Liver (tissue), 9 donors: ENCODE data around the gene PRDM1. TPM values are rescaled to one million over a fixed set of nuclear protein-coding genes. Genes with fewer than 3 reads are reported as not detected.

Experiments
- DNase-seq: peaks from one replicate; pipeline ENCODE4 v3.0.0-alpha.2; 2017; ENCODE audit warnings: low spot score
- H3K27ac ChIP-seq, 2 donors: one replicate each; pipeline ENCODE4 v1.7.0; 2013; ENCODE audit warnings: inconsistent platforms in 2 of 2, low read length in 2 of 2, control low read depth in 1 of 2, low read depth in 1 of 2, mild to moderate bottlenecking in 1 of 2
- H3K27me3 ChIP-seq, 4 donors: one replicate each; pipeline versions ENCODE4 v1.6.1 to v1.7.0; 2013; ENCODE audit warnings: low read length in 3 of 4, inconsistent platforms in 1 of 4, mild to moderate bottlenecking in 1 of 4, moderate library complexity in 1 of 4; ENCODE audit not compliant: control insufficient read depth in 4 of 4, insufficient read depth in 4 of 4
- H3K36me3 ChIP-seq, 4 donors: one replicate each; pipeline versions ENCODE4 v1.6.1 to v1.7.0; 2013; ENCODE audit warnings: low read length in 3 of 4, mild to moderate bottlenecking in 3 of 4, low read depth in 1 of 4, moderate library complexity in 1 of 4; ENCODE audit not compliant: control insufficient read depth in 4 of 4, insufficient read depth in 3 of 4
- H3K4me1 ChIP-seq, 4 donors: one replicate each; pipeline versions ENCODE4 v1.6.1 to v1.7.0; 2013; ENCODE audit warnings: low read length in 3 of 4, mild to moderate bottlenecking in 3 of 4, moderate library complexity in 1 of 4; ENCODE audit not compliant: control insufficient read depth in 4 of 4, insufficient read depth in 4 of 4
- H3K4me3 ChIP-seq, 3 donors: one replicate each; pipeline versions ENCODE4 v1.6.1 to v1.7.0; 2013; ENCODE audit warnings: low read length in 3 of 3, control low read depth in 1 of 3, low read depth in 1 of 3, mild to moderate bottlenecking in 1 of 3
- H3K9ac ChIP-seq, 2 donors: one replicate each; pipeline ENCODE4 v1.7.0; 2013; ENCODE audit warnings: low read length in 2 of 2, mild to moderate bottlenecking in 2 of 2, moderate library complexity in 2 of 2, control low read depth in 1 of 2, low read depth in 1 of 2
- H3K9me3 ChIP-seq, 4 donors: one replicate each; pipeline versions ENCODE4 v1.6.1 to v1.7.0; 2013; ENCODE audit warnings: low read length in 3 of 4; ENCODE audit not compliant: control insufficient read depth in 4 of 4
- ATF3 ChIP-seq: IDR thresholded peaks from 2 replicates; pipeline ENCODE4 v1.6.1; 2016; ENCODE audit warnings: antibody characterized with exemption
- CTCF ChIP-seq: fragments of 150-350 bp; IDR thresholded peaks from 2 replicates; pipeline ENCODE4 v1.5.1; 2017; ENCODE audit warnings: improper control_type of control experiment, low read depth, low read length; ENCODE audit not compliant: missing input control
- EGR1 ChIP-seq, 2 donors: IDR thresholded peaks; 2 replicates each; pipeline ENCODE4 v1.6.1; 2016 to 2018; ENCODE audit warnings: antibody characterized with exemption in 2 of 2, low read depth in 2 of 2
- FOXA1 ChIP-seq: IDR thresholded peaks from 2 replicates; pipeline ENCODE4 v1.6.1; 2016; ENCODE audit warnings: antibody characterized with exemption
- FOXA2 ChIP-seq: IDR thresholded peaks from 2 replicates; pipeline ENCODE4 v1.6.1; 2016; ENCODE audit warnings: antibody characterized with exemption
- GABPA ChIP-seq, 2 donors: IDR thresholded peaks in 1 of 2; conservative IDR thresholded peaks in 1 of 2; 2 replicates each; pipeline ENCODE4 v1.6.1; 2016; ENCODE audit warnings: antibody characterized with exemption in 2 of 2, mild to moderate bottlenecking in 1 of 2, moderate library complexity in 1 of 2
- HNF4A ChIP-seq, 2 donors: conservative IDR thresholded peaks; 2 replicates each; pipeline ENCODE4 v1.6.1; 2016; ENCODE audit warnings: antibody characterized with exemption in 2 of 2, mild to moderate bottlenecking in 2 of 2
- HNF4G ChIP-seq: IDR thresholded peaks from 2 replicates; pipeline ENCODE4 v1.6.1; 2016; ENCODE audit warnings: antibody characterized with exemption
- JUND ChIP-seq, 2 donors: IDR thresholded peaks; 2 replicates each; pipeline ENCODE4 v1.6.1; 2016; ENCODE audit warnings: antibody characterized with exemption in 2 of 2
- MAX ChIP-seq: IDR thresholded peaks from 2 replicates; pipeline ENCODE4 v1.6.1; 2016; ENCODE audit warnings: antibody characterized with exemption
- NR2F2 ChIP-seq: IDR thresholded peaks from 2 replicates; pipeline ENCODE4 v1.6.1; 2016; ENCODE audit warnings: antibody characterized with exemption
- RAD21 ChIP-seq, 2 donors: IDR thresholded peaks; 2 replicates each; pipeline ENCODE4 v1.6.1; 2016; ENCODE audit warnings: antibody characterized with exemption in 2 of 2, mild to moderate bottlenecking in 2 of 2
- REST ChIP-seq: IDR thresholded peaks from 2 replicates; pipeline ENCODE4 v1.6.1; 2016; ENCODE audit warnings: antibody characterized with exemption, mild to moderate bottlenecking
- RXRA ChIP-seq, 2 donors: IDR thresholded peaks; 2 replicates each; pipeline ENCODE4 v1.6.1; 2017 to 2018; ENCODE audit warnings: antibody characterized with exemption in 2 of 2, mild to moderate bottlenecking in 1 of 2
- SP1 ChIP-seq: IDR thresholded peaks from 2 replicates; pipeline ENCODE4 v1.6.1; 2018; ENCODE audit warnings: antibody characterized with exemption, mild to moderate bottlenecking
- TAF1 ChIP-seq: conservative IDR thresholded peaks from 2 replicates; pipeline ENCODE4 v1.6.1; 2016; ENCODE audit warnings: antibody characterized with exemption, mild to moderate bottlenecking
- YY1 ChIP-seq: IDR thresholded peaks from 2 replicates; pipeline ENCODE4 v1.6.1; 2016; ENCODE audit warnings: antibody characterized with exemption, mild to moderate bottlenecking
- ZBTB33 ChIP-seq: IDR thresholded peaks from 2 replicates; pipeline ENCODE4 v1.6.1; 2016; ENCODE audit warnings: antibody characterized with exemption
- WGBS: extraction: QIAGEN DNeasy Blood & Tissue Kit; methylation state at CpG from one replicate; pipeline ENCODE4 v1.1.7; 2013; 5-methylcytosine and 5-hydroxymethylcytosine counted together
- polyA plus RNA-seq, 2 donors: library from polyadenylated mRNA; stranded (reverse) in 1 of 2; unstranded in 1 of 2; fragments of 200-250 nt in 1 of 2; fragments of >200 nt in 1 of 2; fragmentation: Nextera tagmentation in 1 of 2; extraction: Ambion mirVana in 1 of 2; gene quantifications; one replicate each; pipeline versions ENCODE4 v1.2.1 to v1.2.3, GENCODE V29; 2013 to 2015
- total RNA-seq, 2 donors: library from RNA; depleted of rRNA; stranded (reverse); fragments of >200 nt; gene quantifications; one replicate each; pipeline ENCODE4 v1.2.3, GENCODE V29; 2014
- donor health status: healthy.
- donor health status: healthy.
- donor health status: healthy.
- donor health status: healthy.
- donor health status: healthy.

The PRDM1 gene
- total and polyA plus RNA-seq, 4 donors, result 0.37 to 2.8 (median 0.65) TPM

GRCh38 chr6:106143665-106144064, 57.5 kb downstream of the PRDM1 start:
- Histone ChIP-seq H3K36me3 (peaks cover 0 to 1% (median 0%) of the 10 kb centered on the region in 4 donors), H3K4me3 (no peak overlapping the region), H3K9me3 (no peaks in the 10 kb centered on the region), H3K9ac (no peak overlapping the region), H3K4me1 (no peaks in the 10 kb centered on the region), H3K27me3 (peaks cover 0 to 6% (median 0%) of the 10 kb centered on the region in 4 donors), H3K27ac (no peak overlapping the region)
- TF ChIP-seq RXRA (IDR thresholded peaks at IDR 0.05), result no peak
- no peak for TF ChIP-seq SP1
- no peak for TF ChIP-seq FOXA1
- TF ChIP-seq HNF4A (conservative IDR thresholded peaks at IDR 0.05), result no peak
- TF ChIP-seq ATF3, result no peak
- TF ChIP-seq RAD21 (IDR thresholded peaks at IDR 0.05), result no peak
- no peak for TF ChIP-seq MAX
- no peak for TF ChIP-seq NR2F2
- TF ChIP-seq REST, result no peak
- TF ChIP-seq YY1, result no peak
- no peak for TF ChIP-seq EGR1 (IDR thresholded peaks at IDR 0.05; ENCODE audit: low read depth in 2 of 2)
- TF ChIP-seq HNF4G, result no peak
- TF ChIP-seq CTCF, result no peak
- no peak for TF ChIP-seq JUND (IDR thresholded peaks at IDR 0.05)
- no peak for TF ChIP-seq FOXA2
- no peak for TF ChIP-seq ZBTB33
- no peak for TF ChIP-seq TAF1
- no peak for TF ChIP-seq GABPA (IDR thresholded peaks at IDR 0.05 in 1 of 2, conservative IDR thresholded peaks at IDR 0.05 in 1 of 2)
- WGBS, result 87% methylated on average over 12 of the region's 12 CpGs
- no peak for DNase-seq
